Duodenal mucosa (tissue), 2 donors: ENCODE results near the gene COASY.
"Not testable (repeated sequence)": the region's sequence is repeated elsewhere in the genome, so short reads cannot be mapped to it uniquely, and the experiment has no call there.

Source experiments
- H3K27ac ChIP-seq: one replicate; pipeline ENCODE4 v1.7.0; 2013; ENCODE audit warnings: low read depth, low read length
- H3K27me3 ChIP-seq, 2 donors: one replicate each; pipeline ENCODE4 v1.7.0; 2013; ENCODE audit warnings: low read length in 2 of 2, control low read depth in 1 of 2; ENCODE audit not compliant: insufficient read depth in 2 of 2, control insufficient read depth in 1 of 2
- H3K36me3 ChIP-seq, 2 donors: one replicate each; pipeline ENCODE4 v1.7.0; 2013; ENCODE audit warnings: low read length in 2 of 2, control low read depth in 1 of 2; ENCODE audit not compliant: insufficient read depth in 2 of 2, control insufficient read depth in 1 of 2
- H3K4me1 ChIP-seq, 2 donors: one replicate each; pipeline ENCODE4 v1.7.0; 2013; ENCODE audit warnings: low read length in 2 of 2, control low read depth in 1 of 2; ENCODE audit not compliant: insufficient read depth in 2 of 2, control insufficient read depth in 1 of 2
- H3K4me3 ChIP-seq, 2 donors: one replicate each; pipeline ENCODE4 v1.7.0; 2013; ENCODE audit warnings: low read length in 2 of 2, low read depth in 1 of 2
- H3K9ac ChIP-seq, 2 donors: one replicate each; pipeline ENCODE4 v1.7.0; 2013; ENCODE audit warnings: low read length in 2 of 2, low read depth in 1 of 2
- H3K9me3 ChIP-seq, 2 donors: one replicate each; pipeline ENCODE4 v1.7.0; 2013; ENCODE audit warnings: low read length in 2 of 2, control low read depth in 1 of 2; ENCODE audit not compliant: control insufficient read depth in 1 of 2

The COASY gene

DNA sequence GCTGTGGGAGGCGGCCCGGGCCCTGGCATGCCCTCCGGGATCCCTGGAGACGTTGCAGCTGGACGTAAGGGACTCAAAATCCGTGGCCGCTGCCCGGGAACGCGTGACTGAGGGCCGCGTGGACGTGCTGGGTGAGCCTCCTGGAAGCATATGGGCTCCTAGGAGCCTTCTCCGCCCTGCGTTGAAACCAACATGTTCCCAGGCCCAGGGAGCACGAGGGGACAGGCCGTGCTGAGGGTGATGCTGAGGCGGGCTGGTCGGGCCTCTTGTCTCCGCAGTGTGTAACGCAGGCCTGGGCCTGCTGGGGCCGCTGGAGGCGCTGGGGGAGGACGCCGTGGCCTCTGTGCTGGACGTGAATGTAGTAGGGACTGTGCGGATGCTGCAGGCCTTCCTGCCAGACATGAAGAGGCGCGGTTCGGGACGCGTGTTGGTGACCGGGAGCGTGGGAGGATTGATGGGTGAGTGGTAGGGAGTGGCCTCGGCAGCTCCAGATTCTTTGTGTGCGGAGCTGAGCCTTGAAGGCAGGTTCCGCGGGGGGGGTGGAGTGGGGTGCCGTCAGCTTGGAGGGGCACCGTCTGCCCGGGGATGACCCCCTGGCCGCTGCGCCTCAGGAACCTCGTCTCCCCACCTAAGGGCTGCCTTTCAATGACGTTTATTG, 8.7 kb upstream of the COASY start:
- Histone ChIP-seq H3K9me3 (no peaks in the 10 kb centered on the region), H3K27ac (no peak overlapping the region), H3K4me1 (peaks cover 10 to 22% of the 10 kb centered on the region in 2 donors), H3K27me3 (no peaks in the 10 kb centered on the region), H3K36me3 (no peaks in the 10 kb centered on the region), H3K4me3 (peak overlapping the region in 1 of 2 donors; percentile 95), H3K9ac (no peak overlapping the region)

DNA sequence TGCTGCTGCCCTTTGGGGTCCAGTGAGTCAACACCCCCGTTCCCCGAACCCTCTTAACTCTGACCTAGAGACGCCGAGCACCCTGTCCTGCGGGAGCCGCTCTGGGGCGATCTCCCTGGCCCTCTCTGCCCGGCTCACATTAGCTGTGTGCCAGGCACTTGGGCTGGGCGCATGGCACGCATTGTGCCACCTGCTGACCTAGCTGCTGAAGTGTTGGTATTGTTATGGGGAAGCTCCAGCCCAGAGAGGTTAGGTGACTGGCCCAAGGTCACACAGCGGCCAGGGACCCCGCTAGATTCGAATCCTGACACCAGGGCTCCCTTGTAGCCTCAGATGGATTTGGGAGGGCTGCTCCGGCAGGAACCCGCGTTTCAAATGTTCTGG, 8.1 kb upstream of the COASY start:
- Histone ChIP-seq H3K4me3 (peak overlapping the region; percentile 84 to 95), H3K4me1 (peaks cover 10 to 19% of the 10 kb centered on the region in 2 donors), H3K27ac (no peak overlapping the region), H3K36me3 (no peaks in the 10 kb centered on the region), H3K27me3 (no peaks in the 10 kb centered on the region), H3K9me3 (no peaks in the 10 kb centered on the region), H3K9ac (peak overlapping the region; percentile 81 to 90)

DNA sequence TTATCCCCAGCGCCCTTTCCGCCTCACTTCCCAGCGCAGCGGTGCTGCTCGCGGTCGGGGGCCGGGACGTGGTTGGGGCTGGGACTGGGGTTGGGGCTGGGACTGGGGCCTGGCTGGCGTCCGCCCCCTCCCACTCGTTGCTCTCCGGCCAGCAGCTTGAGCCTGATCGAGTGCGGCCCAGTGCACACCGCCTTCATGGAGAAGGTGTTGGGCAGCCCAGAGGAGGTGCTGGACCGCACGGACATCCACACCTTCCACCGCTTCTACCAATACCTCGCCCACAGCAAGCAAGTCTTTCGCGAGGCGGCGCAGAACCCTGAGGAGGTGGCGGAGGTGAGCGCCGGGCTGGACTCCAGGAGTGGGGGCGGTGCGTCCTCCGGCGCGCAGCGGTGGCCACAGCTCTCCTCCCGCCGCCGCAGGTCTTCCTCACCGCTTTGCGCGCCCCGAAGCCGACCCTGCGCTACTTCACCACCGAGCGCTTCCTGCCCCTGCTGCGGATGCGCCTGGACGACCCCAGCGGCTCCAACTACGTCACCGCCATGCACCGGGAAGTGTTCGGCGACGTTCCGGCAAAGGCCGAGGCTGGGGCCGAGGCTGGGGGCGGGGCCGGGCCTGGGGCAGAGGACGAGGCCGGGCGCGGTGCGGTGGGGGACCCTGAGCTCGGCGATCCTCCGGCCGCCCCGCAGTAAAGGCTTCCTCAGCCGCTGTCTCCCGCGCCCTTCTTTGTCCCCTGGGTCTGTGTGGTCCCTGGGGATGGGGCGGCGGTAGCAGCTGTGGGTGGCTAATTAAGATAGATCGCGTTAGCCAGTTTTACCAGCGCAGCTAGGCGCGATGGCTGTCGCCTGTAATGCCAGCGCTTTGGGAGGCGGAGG, 7.5 kb upstream of the COASY start:
- Histone ChIP-seq H3K9ac (peak overlapping the region; percentile 81 to 90), H3K27ac (peak overlapping the region; percentile 85), H3K36me3 (no peaks in the 10 kb centered on the region), H3K4me1 (peaks cover 10 to 14% of the 10 kb centered on the region in 2 donors), H3K4me3 (peak overlapping the region; percentile 84 to 95), H3K27me3 (no peaks in the 10 kb centered on the region), H3K9me3 (no peaks in the 10 kb centered on the region)

DNA sequence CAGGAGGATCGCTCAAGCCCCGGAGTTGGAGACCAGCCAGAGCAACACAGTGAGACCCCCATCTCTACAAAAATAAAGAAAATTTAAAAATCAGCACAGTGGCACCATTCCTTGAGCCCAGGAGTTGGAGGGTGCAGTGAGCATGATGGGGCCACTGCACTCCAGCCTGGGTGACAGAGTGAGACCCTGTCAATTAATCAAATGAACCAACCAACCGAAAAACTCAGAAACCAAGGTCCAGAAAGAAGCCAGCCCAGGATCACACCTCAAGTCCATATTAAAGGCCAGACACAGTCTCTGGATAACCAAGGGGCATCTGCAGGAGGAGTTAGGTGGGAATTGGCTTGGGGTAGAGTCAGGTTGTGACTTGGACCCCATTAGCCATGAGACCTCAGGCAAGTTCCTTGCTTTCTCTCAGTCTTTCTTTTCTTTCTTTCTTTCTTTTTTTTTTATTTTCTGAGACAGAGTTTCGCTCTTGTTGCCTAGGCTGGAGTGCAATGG, 6.8 kb upstream of the COASY start:
- peak overlapping the region; percentile 81 to 90 for H3K9ac ChIP-seq
- no peaks in the 10 kb centered on the region for H3K9me3 ChIP-seq
- H3K27ac ChIP-seq = peak overlapping the region; percentile 85
- H3K36me3 ChIP-seq = no peaks in the 10 kb centered on the region
- peaks cover 10 to 14% of the 10 kb centered on the region in 2 donors for H3K4me1 ChIP-seq
- no peaks in the 10 kb centered on the region for H3K27me3 ChIP-seq
- peak overlapping the region; percentile 84 to 95 for H3K4me3 ChIP-seq

DNA sequence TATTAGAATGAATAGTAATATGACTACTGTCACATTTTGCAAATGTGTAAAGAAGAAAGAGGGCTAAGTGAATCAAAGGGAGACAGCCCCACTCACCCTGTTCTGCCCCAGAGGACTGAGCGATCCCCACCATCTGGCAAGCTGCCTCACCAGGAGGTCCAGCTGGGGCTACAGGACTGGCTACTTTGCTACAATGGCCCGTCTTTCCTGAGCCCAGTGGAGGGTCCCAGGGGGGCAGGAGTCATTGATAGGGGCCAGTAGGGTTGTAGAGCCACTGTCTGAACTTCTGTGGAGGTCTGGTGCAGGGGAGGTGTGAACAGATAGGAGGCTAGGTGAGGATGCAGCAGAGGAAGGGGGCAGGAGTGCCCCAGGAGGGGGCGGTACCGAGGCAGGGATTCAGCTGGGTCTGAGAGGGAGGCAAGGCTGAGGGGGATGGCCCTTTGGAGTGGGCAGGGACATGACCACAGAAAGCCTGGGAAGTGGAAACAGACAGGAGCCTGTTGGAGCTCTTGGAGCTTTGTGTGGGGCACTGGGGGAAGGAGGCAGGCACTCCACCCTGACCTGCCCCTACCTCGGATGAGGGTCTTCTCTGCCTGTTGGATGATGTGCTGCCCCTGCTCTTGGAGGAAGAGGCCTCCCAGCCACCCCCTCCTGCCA, 5.9 kb upstream of the COASY start:
- H3K27ac ChIP-seq, H3K36me3 ChIP-seq, H3K9me3 ChIP-seq, H3K4me3 ChIP-seq, H3K9ac ChIP-seq, H3K27me3 ChIP-seq: not testable (repeated sequence)
- H3K4me1 ChIP-seq = peaks cover 10 to 14% of the 10 kb centered on the region in 2 donors

DNA sequence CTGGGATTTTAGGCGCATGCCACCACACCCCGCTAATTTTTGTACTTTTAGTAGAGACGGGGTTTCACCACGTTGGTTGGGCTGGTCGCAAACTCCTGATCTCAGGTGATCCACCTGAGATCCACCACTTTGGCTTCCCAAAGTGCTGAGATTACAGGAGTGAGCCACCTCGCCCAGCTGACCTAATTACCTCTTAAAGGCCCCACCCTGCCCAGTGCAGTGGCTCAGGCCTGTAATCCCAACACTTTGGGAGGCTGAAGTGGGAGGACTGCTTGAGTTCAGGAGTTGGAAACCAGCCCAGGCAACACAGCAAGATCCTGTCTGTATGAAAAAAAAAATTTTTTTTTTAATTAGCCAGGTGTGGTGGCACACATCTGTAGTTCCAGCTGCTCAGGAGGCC, 2.9 kb upstream of the COASY start:
- Histone ChIP-seq H3K9me3 (no peaks in the 10 kb centered on the region), H3K4me3 (no peak overlapping the region), H3K27me3 (no peaks in the 10 kb centered on the region), H3K36me3 (peaks cover under 1 to 3% of the 10 kb centered on the region in 2 donors), H3K27ac (no peak overlapping the region), H3K4me1 (peaks cover 25 to 33% of the 10 kb centered on the region in 2 donors), H3K9ac (no peak overlapping the region)

DNA sequence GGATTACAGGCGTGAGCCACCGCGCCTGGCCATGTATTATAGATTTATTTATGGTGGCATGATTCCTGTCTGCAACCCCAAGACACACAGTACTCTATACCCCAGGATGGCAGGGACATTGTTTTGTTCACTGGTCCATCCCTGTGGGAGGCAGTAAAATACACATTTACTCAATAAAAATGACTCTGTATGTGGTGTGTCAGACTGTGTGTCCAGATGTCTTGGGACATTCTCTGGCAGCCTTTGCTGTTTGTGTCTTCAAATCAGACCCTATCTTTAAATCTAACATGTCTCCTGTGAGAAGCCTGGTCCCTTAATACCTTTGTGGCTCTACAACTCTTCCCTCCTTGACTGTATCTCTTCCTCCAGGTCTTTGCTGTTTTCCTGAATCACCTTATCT, 1.7 kb upstream of the COASY start:
- Histone ChIP-seq H3K9ac (no peak overlapping the region), H3K4me1 (peaks cover 23 to 33% of the 10 kb centered on the region in 2 donors), H3K36me3 (peaks cover 12 to 15% of the 10 kb centered on the region in 2 donors), H3K9me3 (no peaks in the 10 kb centered on the region), H3K4me3 (no peak overlapping the region), H3K27me3 (no peaks in the 10 kb centered on the region), H3K27ac (no peak overlapping the region)

DNA sequence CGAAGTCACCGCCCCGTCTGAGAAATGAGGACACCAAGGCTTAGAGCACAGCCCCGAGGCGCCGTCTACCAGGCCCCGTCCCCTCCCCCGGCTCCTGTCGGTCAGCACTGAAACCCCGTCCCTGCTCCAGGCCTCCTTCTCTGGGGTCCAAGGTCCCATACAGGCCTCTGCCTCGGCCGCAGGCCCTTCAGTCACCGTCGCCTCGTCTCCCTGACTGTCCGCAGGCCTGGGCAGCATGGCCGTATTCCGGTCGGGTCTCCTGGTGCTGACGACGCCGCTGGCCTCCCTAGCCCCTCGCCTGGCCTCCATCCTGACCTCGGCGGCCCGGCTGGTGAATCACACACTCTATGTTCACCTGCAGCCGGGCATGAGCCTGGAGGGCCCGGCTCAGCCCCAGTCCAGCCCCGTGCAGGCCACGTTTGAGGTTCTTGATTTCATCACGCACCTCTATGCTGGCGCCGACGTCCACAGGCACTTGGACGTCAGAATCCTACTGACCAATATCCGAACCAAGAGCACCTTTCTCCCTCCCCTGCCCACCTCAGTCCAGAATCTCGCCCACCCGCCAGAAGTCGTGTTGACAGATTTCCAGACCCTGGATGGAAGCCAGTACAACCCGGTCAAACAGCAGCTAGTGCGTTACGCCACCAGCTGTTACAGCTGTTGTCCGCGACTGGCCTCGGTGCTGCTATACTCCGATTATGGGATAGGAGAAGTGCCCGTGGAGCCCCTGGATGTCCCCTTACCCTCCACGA, 617 bp downstream of the COASY start:
- peak overlapping the region; percentile 84 to 98 for H3K4me3 ChIP-seq
- peaks cover 29 to 43% of the 10 kb centered on the region in 2 donors for H3K4me1 ChIP-seq
- no peaks in the 10 kb centered on the region for H3K9me3 ChIP-seq
- H3K27me3 ChIP-seq = no peaks in the 10 kb centered on the region
- H3K36me3 ChIP-seq = peaks cover 23 to 29% of the 10 kb centered on the region in 2 donors
- H3K27ac ChIP-seq = peak overlapping the region; percentile 69
- H3K9ac ChIP-seq = peak overlapping the region; percentile 96 to 98

DNA sequence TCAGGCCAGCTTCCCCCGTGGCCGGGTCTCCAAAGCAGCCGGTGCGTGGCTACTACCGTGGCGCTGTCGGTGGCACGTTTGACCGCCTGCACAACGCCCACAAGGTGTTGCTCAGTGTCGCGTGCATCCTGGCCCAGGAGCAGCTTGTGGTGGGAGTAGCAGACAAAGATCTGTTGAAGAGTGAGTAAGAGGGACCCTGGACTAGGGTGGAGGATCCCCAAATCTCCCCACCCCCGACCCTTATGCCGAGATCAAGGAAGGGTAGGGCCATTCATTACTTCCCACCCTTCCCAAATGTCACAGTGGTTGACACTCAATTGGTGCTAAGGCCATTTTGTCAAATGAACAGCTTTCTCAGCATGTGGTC, 1.2 kb downstream of the COASY start:
- Histone ChIP-seq H3K9me3 (no peaks in the 10 kb centered on the region), H3K36me3 (peaks cover 23 to 29% of the 10 kb centered on the region in 2 donors), H3K4me3 (peak overlapping the region; percentile 84 to 98), H3K27ac (no peak overlapping the region), H3K9ac (peak overlapping the region; percentile 96 to 98), H3K4me1 (peaks cover 29 to 47% of the 10 kb centered on the region in 2 donors), H3K27me3 (no peaks in the 10 kb centered on the region)
